HL-60/S4 treated with retinoic acid at 250 ng/mL for 4 days and 3 days (cell line): ENCODE measurements around the gene HKDC1.
"Not testable (repeated sequence)": the region's sequence is repeated elsewhere in the genome, so short reads cannot be mapped to it uniquely, and the experiment has no call there.

Experiments used
- in situ Hi-C: fragments of 300-500 bp; cut with MboI; formaldehyde crosslinking; loops from 2 replicates; pipeline ENCODE4 v1.7.0; 2022; ENCODE audit warnings: low sequenced_read_pairs

Gene HKDC1

DNA sequence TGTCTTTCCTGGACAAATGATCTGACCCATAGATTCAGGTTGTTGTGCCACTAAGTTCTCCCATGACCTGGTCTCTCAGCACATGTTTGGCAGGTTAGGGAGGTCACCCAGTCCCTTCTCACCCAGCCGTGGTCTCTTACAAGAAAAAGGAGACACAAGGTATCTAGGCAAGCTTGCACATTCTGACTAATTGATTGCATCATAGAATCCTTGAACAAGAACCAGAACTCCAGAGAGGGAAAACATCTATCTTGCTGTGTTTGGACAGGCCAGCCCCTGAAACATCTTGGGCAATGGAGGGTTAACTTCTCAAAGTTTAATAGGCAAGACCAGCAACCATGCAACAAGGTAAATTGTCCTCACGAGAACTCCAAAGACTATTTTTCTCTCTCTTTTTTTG lies 49.6 kb downstream of the HKDC1 start:
- in situ Hi-C loops, result no loop called here

DNA sequence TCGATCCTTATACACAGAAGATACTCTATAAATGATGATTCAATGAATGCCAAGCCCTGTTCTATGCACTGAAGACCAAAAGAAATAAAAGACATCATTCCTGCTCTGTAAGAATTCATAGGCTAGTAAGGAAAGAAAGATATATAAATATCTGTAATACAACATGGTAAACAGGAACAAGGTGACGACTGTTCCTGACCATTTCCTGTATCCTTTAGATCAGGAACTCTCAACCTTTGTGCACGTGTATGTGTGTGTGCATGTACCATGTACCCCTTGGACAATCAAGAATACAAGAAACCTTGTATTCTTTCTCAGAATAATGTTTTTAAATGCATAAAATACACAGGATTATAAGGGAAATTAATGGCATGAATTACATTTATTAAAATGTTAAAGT lies 50.9 kb downstream of the HKDC1 start:
- in situ Hi-C loops, result no loop called here

DNA sequence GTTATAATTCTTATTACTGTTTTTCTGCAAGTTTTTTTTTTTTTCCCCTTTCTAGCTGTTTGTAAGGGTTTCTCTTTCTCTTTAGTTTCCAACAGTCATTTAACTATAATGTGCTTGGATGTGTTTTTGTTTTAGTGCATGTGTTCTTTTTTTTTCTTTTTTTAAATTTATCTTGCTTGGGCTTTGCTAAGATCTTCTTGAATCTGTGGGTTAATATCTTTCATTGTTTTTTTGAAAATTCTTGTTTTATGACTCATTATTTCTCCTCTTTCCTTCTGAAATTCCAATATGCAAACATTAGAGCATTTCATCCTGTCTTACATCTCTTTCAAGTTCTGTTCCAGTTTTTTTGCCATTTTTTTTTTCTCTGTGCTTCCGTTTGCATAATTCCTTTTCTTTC lies 52.5 kb downstream of the HKDC1 start:
- in situ Hi-C loops, result no loop called here

DNA sequence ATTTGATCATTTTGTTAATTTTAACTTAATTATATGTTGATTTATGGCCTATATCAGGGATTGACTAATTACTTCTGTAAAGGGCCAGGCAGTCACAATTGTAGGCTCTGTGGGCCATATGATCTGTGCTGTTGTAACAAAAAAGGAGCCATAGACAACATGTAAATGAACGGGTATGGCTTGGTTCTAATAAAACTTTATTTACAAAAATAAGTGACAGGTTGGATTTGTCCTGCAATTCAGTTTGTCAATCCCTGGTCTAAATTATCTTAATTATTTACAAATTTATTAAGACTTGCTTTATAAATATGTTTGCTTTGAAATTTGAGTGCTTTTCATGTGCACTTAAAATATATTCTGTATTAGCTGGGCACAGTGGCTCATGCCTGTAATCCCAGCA lies 55.3 kb downstream of the HKDC1 start:
- in situ Hi-C loops, result no loop called here

DNA sequence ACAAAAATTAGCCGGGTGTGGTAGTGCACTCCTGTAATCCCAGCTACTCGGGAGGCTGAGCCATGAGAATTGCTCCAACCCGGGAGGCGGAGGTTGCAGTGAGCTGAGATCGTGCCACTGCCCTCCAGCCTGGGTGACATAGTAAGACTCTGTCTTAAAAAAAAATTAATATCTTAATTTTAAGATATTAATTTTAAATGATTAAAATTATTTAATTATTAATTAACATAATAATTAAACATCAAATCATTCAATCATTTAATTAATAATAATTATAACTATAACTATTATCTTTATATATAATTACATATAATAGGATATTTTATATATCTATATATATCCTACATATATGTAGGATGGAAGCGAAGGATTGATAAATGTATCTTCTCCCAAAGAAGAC lies 56.4 kb downstream of the HKDC1 start:
- in situ Hi-C loops, result no loop called here

DNA sequence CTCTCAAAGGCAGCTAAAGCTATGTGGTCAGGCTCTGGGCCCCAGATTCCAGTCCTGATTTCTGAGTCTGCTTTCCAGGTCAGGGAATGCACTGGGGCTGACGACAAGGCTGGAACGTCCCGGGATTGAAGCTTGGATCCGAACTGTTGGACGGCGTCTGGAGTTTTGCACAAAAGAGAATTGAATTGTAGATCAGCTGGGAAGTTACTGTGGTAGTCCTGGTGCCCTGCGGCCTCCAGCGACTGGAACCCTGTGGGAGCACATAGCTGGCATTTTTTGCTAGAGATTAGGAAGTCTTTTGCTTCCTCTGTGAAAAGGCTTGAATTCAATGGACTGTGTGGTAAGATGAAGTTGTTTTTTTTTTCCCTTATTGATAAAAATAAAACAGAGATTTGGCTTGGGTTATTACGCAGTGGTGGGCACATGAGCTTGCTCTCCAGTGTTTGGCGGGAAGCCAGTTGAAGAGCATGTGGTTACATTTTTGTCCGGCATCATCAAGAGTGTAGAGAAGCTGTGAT lies 58.4 kb downstream of the HKDC1 start, which contains the start of gene HK1:
Gene HK1 (plus strand): TSS at position 51 of the 518 bp plus-strand sequence.
- in situ Hi-C loops, result no loop called here

DNA sequence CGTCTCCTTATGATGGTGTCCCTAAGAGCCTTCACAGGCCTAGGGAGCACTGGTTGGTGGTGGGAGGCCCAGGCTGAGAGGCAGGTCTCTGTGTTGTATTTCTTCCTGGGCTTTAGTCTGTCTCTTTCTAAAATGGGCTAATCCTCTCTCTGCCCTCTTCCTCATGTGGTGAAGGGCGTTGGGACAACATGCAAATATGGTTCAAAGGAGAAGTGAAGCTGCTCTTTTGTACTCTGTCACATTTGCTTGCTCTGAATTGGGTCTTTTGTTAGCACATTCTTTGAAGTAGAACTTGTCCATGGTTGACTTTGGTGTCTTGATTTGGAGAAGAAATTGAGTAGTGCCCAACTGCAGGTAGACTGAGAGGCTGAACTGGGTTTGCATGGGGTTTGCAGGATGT lies 59.0 kb downstream of the HKDC1 start:
- in situ Hi-C loops, result no loop called here

DNA sequence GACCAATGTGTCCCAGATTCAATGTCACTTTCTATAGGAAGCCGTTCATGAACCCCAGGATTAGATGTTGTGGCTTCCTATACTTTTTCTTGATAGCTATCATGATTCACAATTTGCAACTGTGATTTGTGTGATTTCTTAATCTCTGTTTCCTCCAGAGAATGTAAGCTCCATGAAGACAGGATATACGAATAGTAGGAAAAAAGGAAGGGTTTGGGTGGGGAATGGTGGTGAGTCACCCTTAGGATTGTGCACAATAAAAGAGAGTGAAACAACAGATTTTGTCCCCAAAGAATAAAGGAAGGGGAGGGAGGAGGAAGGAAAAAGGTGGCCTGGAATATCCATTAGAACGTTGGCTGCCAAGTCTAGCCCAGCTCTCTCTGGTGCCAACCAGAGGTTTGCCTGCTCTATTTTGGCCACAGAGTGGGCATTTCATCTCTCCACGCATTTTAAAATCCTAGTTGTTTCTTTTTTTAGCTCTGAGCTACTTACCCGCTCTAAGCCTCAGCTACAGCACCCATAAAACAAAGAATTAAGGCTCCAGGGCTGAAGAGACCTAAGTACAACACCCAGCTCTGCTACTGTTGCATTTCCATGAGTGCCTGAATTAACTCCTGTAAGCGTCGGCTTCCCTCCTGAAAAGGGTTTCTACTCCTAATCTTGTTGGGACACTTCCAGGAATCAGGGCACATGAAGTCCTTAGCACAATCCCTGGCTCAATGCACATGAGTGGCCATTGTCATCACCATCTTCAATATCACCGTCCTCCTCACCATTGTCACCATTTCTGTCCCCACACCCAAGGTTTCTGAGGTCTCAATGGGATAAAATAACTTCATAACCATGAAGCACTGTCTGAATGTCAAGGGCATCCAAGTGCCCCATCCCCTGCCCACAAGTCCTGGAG lies 61.6 kb downstream of the HKDC1 start:
- in situ Hi-C loops, result no loop called here

GRCh38 chr10:69284402-69284801 lies 64.3 kb downstream of the HKDC1 start:
- in situ Hi-C loops, result not testable (repeated sequence)

DNA sequence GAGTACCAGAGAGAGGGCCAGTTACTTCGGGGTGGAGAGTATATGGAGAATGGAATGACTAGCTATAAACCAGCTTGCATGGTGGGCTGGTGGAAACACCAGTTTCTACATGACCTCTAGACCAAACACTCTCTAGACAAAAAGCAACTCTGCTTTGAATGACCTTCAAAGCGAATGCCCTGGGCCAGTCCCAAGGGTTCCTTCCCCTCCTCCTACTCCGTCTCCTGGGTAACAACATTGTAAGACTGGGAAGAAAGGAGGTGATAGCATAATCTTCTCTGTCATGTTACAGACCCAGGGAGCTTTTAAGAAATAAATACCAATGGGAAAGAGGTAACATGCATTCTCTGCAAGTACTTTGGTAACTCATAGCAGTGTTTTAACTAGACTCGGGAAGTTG lies 65.6 kb downstream of the HKDC1 start:
- in situ Hi-C loops, result no loop called here

- in situ Hi-C loops, result no loop called here
Measured at GRCh38 chr10:69287181-69287580, 67.0 kb downstream of the HKDC1 start.

GRCh38 chr10:69290993-69291392 lies 70.9 kb downstream of the HKDC1 start:
- in situ Hi-C loops, result no loop called here

GRCh38 chr10:69292459-69292858 lies 72.3 kb downstream of the HKDC1 start:
- in situ Hi-C loops, result no loop called here

GRCh38 chr10:69295027-69295636 lies 75.0 kb downstream of the HKDC1 start:
- in situ Hi-C loops, result no loop called here

- in situ Hi-C loops, result no loop called here
Measured at GRCh38 chr10:69303632-69304051, 83.5 kb downstream of the HKDC1 start.

DNA sequence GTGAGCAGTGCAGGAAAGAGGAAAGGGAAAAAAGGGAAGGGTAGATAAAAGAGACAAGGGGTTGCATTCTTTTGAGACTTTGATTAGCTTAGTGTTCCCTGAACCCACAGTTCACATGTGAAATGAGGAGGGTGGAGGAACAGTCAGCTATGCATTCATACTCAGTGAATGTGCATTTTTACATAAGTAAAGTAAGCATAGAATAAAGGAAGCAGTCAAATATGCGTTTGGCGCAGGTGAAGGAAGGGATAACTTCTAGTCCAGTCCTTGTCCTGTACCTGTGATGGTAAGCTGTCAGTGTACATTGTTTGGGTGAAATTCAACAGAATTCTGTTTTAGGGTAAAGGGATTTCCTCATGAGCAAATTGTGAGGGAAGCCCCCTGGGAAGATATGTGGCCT lies 86.3 kb downstream of the HKDC1 start:
- in situ Hi-C loops, result no loop called here

DNA sequence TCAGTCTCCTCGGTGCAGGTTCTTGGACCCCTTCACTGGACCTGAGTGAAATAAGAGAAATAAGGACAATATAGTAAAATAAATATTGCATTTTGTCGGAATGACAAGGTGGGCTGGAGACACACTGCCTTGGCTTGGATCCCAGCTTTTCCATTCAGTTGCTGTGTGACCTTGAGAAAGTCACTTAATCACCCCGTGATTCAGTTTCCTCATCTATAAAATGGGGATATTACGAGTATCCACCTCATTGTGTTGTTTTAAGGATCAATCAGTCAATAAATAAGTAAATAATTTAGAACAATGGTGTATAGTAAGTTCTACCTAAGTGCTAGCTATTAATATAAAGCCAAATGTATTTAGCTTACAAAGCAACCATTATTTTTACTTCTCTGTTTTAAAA lies 87.3 kb downstream of the HKDC1 start:
- in situ Hi-C loops, result no loop called here

DNA sequence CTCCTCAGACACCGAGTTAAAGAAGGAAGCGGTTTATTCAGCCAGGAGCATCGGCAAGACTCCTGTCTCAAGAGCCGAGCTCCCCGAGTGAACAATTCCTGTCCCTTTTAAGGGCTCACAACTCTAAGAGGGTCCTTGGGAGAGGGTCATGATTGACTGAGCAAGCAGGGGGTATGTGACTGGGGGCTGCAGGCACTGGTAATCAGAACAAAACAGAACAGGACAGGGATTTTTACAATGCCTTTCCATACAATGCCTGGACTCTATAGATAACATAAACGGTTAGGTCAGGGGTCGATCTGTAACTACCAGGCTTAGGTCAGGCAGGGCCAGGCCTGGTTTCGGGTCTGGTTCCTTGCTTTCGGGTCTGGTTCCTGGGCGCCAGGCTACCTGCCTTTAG lies 88.2 kb downstream of the HKDC1 start:
- in situ Hi-C loops, result not testable (repeated sequence)

DNA sequence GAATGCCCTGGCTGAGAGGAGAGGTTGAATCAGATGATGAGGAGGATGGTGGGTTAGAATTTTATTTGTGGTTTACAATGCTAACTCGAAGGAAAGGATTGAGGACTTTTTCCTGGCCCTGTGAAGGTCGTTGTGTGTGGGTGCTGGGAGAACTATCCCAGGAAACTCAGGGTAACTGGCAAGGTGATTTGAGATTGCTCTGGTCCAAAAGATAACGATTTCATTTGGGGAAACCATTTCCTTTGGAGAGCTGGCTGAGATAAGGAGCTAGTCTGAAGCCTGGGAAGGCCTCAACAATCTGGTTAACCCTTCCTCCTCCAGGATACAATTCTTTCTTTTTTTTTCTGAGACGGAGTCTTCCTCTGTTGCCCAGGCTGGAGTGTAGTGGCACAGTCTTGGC lies 91.2 kb downstream of the HKDC1 start:
- in situ Hi-C loops, result no loop called here

- in situ Hi-C loops, result no loop called here
Measured at GRCh38 chr10:69312528-69312927, 92.4 kb downstream of the HKDC1 start.

DNA sequence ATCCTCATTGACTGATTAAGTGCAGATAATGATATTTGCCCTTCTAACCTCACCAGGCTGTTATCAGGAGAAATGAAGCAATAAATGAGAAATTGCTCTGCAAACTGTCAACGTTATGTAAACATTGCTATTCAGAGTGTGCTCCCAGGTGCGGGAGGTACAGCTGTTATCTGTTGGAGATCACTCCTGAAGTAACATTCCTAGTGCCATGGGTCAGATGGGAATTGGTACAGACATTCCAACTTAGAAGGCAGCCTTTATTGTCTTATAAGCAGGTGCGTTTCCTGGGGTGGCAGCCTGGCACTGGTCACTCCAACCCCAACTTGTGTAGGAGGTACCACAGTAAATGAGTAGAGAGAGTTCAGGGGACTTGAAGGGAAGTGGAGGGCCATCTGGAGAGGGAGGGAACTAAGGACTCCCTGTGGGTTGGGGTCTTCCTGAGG lies 95.0 kb downstream of the HKDC1 start:
- in situ Hi-C loops, result no loop called here
